NCI-H1417 treated with DMSO at 0.1 percent for 48 hours (cell line): ENCODE data around the gene CDKN2A.
"Not testable (repeated sequence)": the region's sequence is repeated elsewhere in the genome, so short reads cannot be mapped to it uniquely, and the experiment has no call there.

Experiments
- DNase-seq: peaks from one replicate; lab custom pipeline; 2025; lab: John Stamatoyannopoulos, UW

The CDKN2A gene

GRCh38 chr9:21982391-21982790 is 11.8 kb downstream of the CDKN2A start:
- DNase-seq, result no peak

- DNase-seq, result no peak
Measured at GRCh38 chr9:21976334-21976875, 17.8 kb downstream of the CDKN2A start.

GRCh38 chr9:21974722-21975409 is 19.3 kb downstream of the CDKN2A start:
- DNase-seq, result no peak

GRCh38 chr9:21974343-21974721 is 19.9 kb downstream of the CDKN2A start:
- DNase-seq, result no peak

- DNase-seq, result no peak
Measured at GRCh38 chr9:21972361-21972760, 21.8 kb downstream of the CDKN2A start.

GRCh38 chr9:21970800-21971640 is 23.2 kb downstream of the CDKN2A start:
- no peak for DNase-seq

GRCh38 chr9:21969951-21970799 is 24.0 kb downstream of the CDKN2A start:
- no peak for DNase-seq

GRCh38 chr9:21969011-21969940 is 24.9 kb downstream of the CDKN2A start:
- no peak for DNase-seq

- DNase-seq, result no peak
Measured at GRCh38 chr9:21968331-21969010, 25.7 kb downstream of the CDKN2A start.

- no peak for DNase-seq
Measured at GRCh38 chr9:21967702-21968101, 26.5 kb downstream of the CDKN2A start.

GRCh38 chr9:21967169-21967568 is 27.0 kb downstream of the CDKN2A start:
- DNase-seq, result no peak

- DNase-seq, result no peak
Measured at GRCh38 chr9:21966140-21966851, 27.9 kb downstream of the CDKN2A start.

- DNase-seq, result no peak
Measured at GRCh38 chr9:21965401-21965951, 28.7 kb downstream of the CDKN2A start.

- DNase-seq, result no peak
Measured at GRCh38 chr9:21964925-21965385, 29.2 kb downstream of the CDKN2A start.

GRCh38 chr9:21961569-21961968 is 32.6 kb downstream of the CDKN2A start:
- no peak for DNase-seq

- not testable (repeated sequence) for DNase-seq
Measured at GRCh38 chr9:21959268-21959667, 34.9 kb downstream of the CDKN2A start.

GRCh38 chr9:21958833-21959232 is 35.4 kb downstream of the CDKN2A start:
- no peak for DNase-seq

- DNase-seq, result no peak
Measured at GRCh38 chr9:21945606-21946005, 48.6 kb downstream of the CDKN2A start.

- no peak for DNase-seq
Measured at GRCh38 chr9:21943464-21943863, 50.7 kb downstream of the CDKN2A start.
